Thoracic aorta (tissue), 2 donors: Measurements from ENCODE around the gene DGKI. TPM values are rescaled to one million over a fixed set of nuclear protein-coding genes. Genes with fewer than 3 reads are reported as not detected.

Experiments used
- ATAC-seq: fragments of 150-250 bp; one replicate; pipeline ENCODE4 v1.8.0; 2017; ENCODE audit warnings: low read depth; ENCODE audit not compliant: insufficient number of reproducible peaks, low FRiP score
- DNase-seq: peaks from one replicate; pipeline ENCODE4 v3.0.0-alpha.2; 2020; ENCODE audit warnings: low spot score
- H3K27ac ChIP-seq, 2 donors: fragments of 200-600 bp; sonication (generic); 1 replicate in 1 of 2; 2 replicates in 1 of 2; pipeline ENCODE4 v1.5.1; 2016; ENCODE audit warnings: mild to moderate bottlenecking in 2 of 2, moderate library complexity in 2 of 2
- H3K27me3 ChIP-seq: fragments of 200-600 bp; sonication (generic); replicated peaks from 2 replicates; pipeline ENCODE4 v1.6.0; 2016; ENCODE audit warnings: mild to moderate bottlenecking; ENCODE audit not compliant: insufficient read depth
- H3K36me3 ChIP-seq: fragments of 200-600 bp; sonication (generic); one replicate; pipeline ENCODE4 v1.5.1; 2016
- H3K4me1 ChIP-seq, 2 donors: fragments of 200-600 bp; sonication (generic); 1 replicate in 1 of 2; 2 replicates in 1 of 2; pipeline versions ENCODE4 v1.5.1 to v1.6.0; 2016; ENCODE audit warnings: low read depth in 2 of 2, mild to moderate bottlenecking in 1 of 2; ENCODE audit not compliant: control insufficient read depth in 1 of 2
- H3K4me3 ChIP-seq: fragments of 200-600 bp; sonication (generic); 2 replicates; pipeline ENCODE4 v1.5.1; 2016; ENCODE audit warnings: mild to moderate bottlenecking
- H3K9me3 ChIP-seq: fragments of 200-600 bp; sonication (generic); 2 replicates; pipeline ENCODE4 v1.5.1; 2016
- total RNA-seq, 2 donors: library from RNA; depleted of rRNA; stranded (reverse); fragments of >200 nt; gene quantifications; one replicate each; pipeline versions ENCODE4 v1.1.0 to v1.2.3, GENCODE V29; 2016
- TF ChIP-seq, protein P1 (sequence below): fragments of 200-600 bp; sonication (generic); IDR thresholded peaks from one replicate; pipeline ENCODE4 v1.5.1; 2019; ENCODE audit warnings: antibody characterized with exemption

The DGKI gene
- total RNA-seq, 2 donors from 2014 or later: 10.3 to 22.3 TPM

GRCh38 chr7:137655804-137656203 is 191.0 kb downstream of the DGKI start:
- ATAC-seq (no peak), DNase-seq (no peak)
- Histone ChIP-seq H3K36me3 (no peaks in the 10 kb centered on the region), H3K27me3 (no peaks in the 10 kb centered on the region), H3K4me1 (peaks cover 11 to 15% of the 10 kb centered on the region in 2 donors), H3K9me3 (no peaks in the 10 kb centered on the region), H3K4me3 (no peak overlapping the region), H3K27ac (no peak overlapping the region)
- TF ChIP-seq, protein P1, sequence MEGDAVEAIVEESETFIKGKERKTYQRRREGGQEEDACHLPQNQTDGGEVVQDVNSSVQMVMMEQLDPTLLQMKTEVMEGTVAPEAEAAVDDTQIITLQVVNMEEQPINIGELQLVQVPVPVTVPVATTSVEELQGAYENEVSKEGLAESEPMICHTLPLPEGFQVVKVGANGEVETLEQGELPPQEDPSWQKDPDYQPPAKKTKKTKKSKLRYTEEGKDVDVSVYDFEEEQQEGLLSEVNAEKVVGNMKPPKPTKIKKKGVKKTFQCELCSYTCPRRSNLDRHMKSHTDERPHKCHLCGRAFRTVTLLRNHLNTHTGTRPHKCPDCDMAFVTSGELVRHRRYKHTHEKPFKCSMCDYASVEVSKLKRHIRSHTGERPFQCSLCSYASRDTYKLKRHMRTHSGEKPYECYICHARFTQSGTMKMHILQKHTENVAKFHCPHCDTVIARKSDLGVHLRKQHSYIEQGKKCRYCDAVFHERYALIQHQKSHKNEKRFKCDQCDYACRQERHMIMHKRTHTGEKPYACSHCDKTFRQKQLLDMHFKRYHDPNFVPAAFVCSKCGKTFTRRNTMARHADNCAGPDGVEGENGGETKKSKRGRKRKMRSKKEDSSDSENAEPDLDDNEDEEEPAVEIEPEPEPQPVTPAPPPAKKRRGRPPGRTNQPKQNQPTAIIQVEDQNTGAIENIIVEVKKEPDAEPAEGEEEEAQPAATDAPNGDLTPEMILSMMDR: no peak

DNA sequence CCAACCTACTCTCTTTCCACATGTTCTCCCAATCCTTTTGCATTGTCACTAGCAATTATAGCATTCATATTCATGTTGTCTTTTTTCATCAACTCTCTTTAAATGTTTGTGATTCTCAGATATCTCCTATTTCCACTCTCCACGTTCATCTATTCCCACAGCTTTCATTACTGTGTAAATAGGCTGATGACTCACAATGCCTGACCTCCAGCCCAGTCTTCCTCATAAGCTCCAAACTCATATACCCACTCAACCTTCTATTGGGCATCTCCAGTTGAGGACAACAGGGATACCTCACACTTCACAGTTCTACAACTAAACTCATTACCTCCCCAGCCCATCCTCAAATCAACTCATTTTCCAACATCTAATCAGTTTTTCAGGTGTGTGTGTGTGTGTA is 194.1 kb downstream of the DGKI start:
- no peak overlapping the region for H3K27ac ChIP-seq
- H3K27me3 ChIP-seq: no peaks in the 10 kb centered on the region
- ATAC-seq: no peak
- H3K4me1 ChIP-seq: peaks cover 10 to 15% of the 10 kb centered on the region in 2 donors
- H3K9me3 ChIP-seq: no peaks in the 10 kb centered on the region
- H3K36me3 ChIP-seq: no peaks in the 10 kb centered on the region
- no peak overlapping the region for H3K4me3 ChIP-seq
- no peak for DNase-seq
- TF ChIP-seq, protein P1: no peak

DNA sequence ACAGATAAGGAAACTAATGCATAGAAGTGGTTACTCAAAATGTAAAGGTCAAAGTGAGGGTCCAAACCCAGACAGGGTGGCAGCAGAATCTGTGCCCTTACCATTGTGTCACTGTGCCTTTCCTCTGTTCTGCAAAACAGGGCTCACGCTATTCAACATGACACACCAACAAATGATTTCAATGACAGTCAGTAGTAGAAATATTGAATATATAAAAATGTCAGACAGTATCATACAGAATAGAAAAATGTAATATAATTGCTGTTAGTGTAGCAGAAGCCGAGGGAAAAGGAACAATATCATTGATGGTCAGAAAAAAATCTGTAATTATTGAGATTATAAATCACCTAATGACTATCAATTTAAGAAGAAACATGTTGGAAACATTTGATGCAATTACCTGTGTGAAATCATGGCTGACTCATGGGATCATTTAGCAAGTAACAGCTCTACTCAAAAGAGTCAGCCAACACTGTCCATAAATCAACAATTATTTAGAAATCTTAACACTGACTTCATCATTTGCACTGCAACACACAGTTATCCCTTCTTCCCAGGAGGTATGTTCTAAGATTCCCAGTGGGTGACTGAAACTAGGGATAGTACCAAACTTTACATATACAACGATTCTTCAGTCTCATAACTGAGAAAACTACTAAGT is 198.7 kb downstream of the DGKI start:
- TF ChIP-seq, protein P1: no peak
- Histone ChIP-seq H3K27me3 (no peaks in the 10 kb centered on the region), H3K9me3 (no peaks in the 10 kb centered on the region), H3K36me3 (no peaks in the 10 kb centered on the region), H3K4me1 (no peaks in the 10 kb centered on the region), H3K4me3 (no peak overlapping the region), H3K27ac (no peak overlapping the region)
- ATAC-seq: no peak
- no peak for DNase-seq

- Histone ChIP-seq H3K9me3 (no peaks in the 10 kb centered on the region), H3K27me3 (no peaks in the 10 kb centered on the region), H3K4me1 (no peaks in the 10 kb centered on the region), H3K36me3 (no peaks in the 10 kb centered on the region), H3K27ac (no peak overlapping the region), H3K4me3 (no peak overlapping the region)
- TF ChIP-seq, protein P1: no peak
- DNase-seq: no peak
- ATAC-seq: no peak
Measured at GRCh38 chr7:137642472-137642871, 204.3 kb downstream of the DGKI start.

DNA sequence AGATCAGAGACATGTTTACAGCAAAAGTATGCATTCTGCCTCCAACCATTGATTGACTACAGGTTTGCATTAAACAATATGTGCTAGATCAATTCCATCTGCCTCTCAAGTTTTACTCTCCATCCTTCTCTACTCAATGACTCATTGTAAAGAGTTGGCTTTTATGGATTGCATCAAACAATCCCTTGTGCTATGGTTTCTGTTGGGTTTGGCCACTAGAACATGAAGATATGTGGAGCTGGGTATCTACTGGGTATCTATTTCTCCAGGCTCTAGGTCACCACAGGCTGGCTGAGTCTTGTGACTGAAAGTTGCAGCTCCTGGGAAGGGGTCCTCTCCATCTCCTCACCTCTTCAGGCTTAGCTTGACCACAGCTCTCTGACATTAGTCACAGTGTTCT is 204.7 kb downstream of the DGKI start:
- H3K9me3 ChIP-seq: no peaks in the 10 kb centered on the region
- H3K27me3 ChIP-seq: no peaks in the 10 kb centered on the region
- no peak overlapping the region for H3K27ac ChIP-seq
- no peaks in the 10 kb centered on the region for H3K4me1 ChIP-seq
- H3K4me3 ChIP-seq: no peak overlapping the region
- no peaks in the 10 kb centered on the region for H3K36me3 ChIP-seq
- no peak for ATAC-seq
- TF ChIP-seq, protein P1: no peak
- DNase-seq: no peak
